GM21619 (cell line): ENCODE data around the gene SYNPR.

Source experiments
- ATAC-seq: cut with Tn5 transposase; IDR thresholded peaks from one replicate; pipeline ENCODE4 v1.9.1; 2021; ENCODE audit not compliant: unreplicated experiment

Gene SYNPR

GRCh38 chr3:63303238-63303637 lies 25.1 kb downstream of the SYNPR start:
- ATAC-seq = no peak

GRCh38 chr3:63304421-63304820 lies 26.3 kb downstream of the SYNPR start:
- ATAC-seq = no peak

- ATAC-seq = no peak
Observed at GRCh38 chr3:63308072-63308471, 30.0 kb downstream of the SYNPR start.

- no peak for ATAC-seq
Observed at GRCh38 chr3:63309768-63310167, 31.7 kb downstream of the SYNPR start.

- ATAC-seq = no peak
Observed at GRCh38 chr3:63323766-63324165, 45.7 kb downstream of the SYNPR start.

GRCh38 chr3:63324621-63325020 lies 46.5 kb downstream of the SYNPR start:
- ATAC-seq = no peak

GRCh38 chr3:63325386-63325785 lies 47.3 kb downstream of the SYNPR start:
- no peak for ATAC-seq

- no peak for ATAC-seq
Observed at GRCh38 chr3:63328365-63328764, 50.3 kb downstream of the SYNPR start.

- peak; percentile 51 for ATAC-seq
Observed at GRCh38 chr3:63331520-63331919, 53.4 kb downstream of the SYNPR start.

GRCh38 chr3:63333815-63334214 lies 55.7 kb downstream of the SYNPR start:
- ATAC-seq = no peak

GRCh38 chr3:63338351-63338750 lies 60.2 kb downstream of the SYNPR start:
- no peak for ATAC-seq

- peak; percentile 58 for ATAC-seq
Observed at GRCh38 chr3:63343674-63344073, 65.6 kb downstream of the SYNPR start.

GRCh38 chr3:63344661-63345060 lies 66.6 kb downstream of the SYNPR start:
- no peak for ATAC-seq

- peak; percentile 70 for ATAC-seq
Observed at GRCh38 chr3:63349583-63350573, 71.8 kb downstream of the SYNPR start.

GRCh38 chr3:63351159-63352007 lies 73.3 kb downstream of the SYNPR start:
- peak; percentile 86 for ATAC-seq

GRCh38 chr3:63352008-63352279 lies 73.8 kb downstream of the SYNPR start:
- no peak for ATAC-seq

GRCh38 chr3:63353383-63353782 lies 75.3 kb downstream of the SYNPR start:
- ATAC-seq = no peak

GRCh38 chr3:63354160-63354559 lies 76.1 kb downstream of the SYNPR start:
- no peak for ATAC-seq

- ATAC-seq = no peak
Observed at GRCh38 chr3:63355809-63356208, 77.7 kb downstream of the SYNPR start.

- ATAC-seq = no peak
Observed at GRCh38 chr3:63364495-63364894, 86.4 kb downstream of the SYNPR start.

- no peak for ATAC-seq
Observed at GRCh38 chr3:63364910-63365309, 86.8 kb downstream of the SYNPR start.

GRCh38 chr3:63365671-63366070 lies 87.6 kb downstream of the SYNPR start:
- no peak for ATAC-seq
